Measurements from ENCODE around the gene NRXN3. TPM values are rescaled to one million over a fixed set of nuclear protein-coding genes. Genes with fewer than 3 reads are reported as not detected.

NRXN3 gene
- total RNA-seq, 5 donors from 2014 or later (not counting 1 experiment from before 2014, with no cell fraction given) = not detected

DNA sequence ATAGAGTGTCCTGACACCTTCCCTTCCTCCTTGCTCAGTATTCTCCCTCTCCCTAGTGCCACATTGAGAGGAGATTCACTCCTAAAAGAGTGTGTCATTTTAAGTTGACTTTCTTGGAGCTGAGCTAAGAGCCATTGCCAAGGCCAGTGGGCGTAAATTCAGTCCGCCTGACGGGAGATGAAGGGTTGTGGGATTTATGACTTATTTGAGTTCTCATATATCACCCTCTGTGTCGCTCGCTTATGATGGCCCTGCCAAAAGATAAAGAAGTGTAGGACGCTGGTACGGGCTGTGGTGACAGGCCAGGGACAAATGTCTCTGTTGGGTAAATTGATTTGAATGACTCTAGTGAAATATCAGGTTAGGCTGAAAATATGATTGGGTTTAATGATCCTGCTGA is 867.4 kb downstream of the NRXN3 start:
- 86% methylated on average over 4 of the region's 7 CpGs for WGBS (ENCODE audit: insufficient coverage)
- Mint-ChIP-seq H3K27ac (no peak overlapping the region), H3K27me3 (no peaks in the 10 kb centered on the region), H3K9me3 (peaks cover 0 to 11% (median 5%) of the 10 kb centered on the region in 3 donors), H3K4me3 (no peak overlapping the region), H3K4me1 (no peaks in the 10 kb centered on the region), H3K36me3 (no peaks in the 10 kb centered on the region)
- H3K27me3 ChIP-seq (replicated peaks in 1 of 2; ENCODE audit: control insufficient read depth in 2 of 2, extremely low read depth in 1 of 2, insufficient read depth in 2 of 2, low read length in 1 of 2) = no peaks in the 10 kb centered on the region
- H3K27ac ChIP-seq (ENCODE audit: low read length) = no peak overlapping the region
- POLR2A ChIA-PET = no interaction called here
- no peak overlapping the region for H3K4me3 ChIP-seq (ENCODE audit: control insufficient read depth in 1 of 2, extremely low read depth in 1 of 2, low read length in 1 of 2)
- no peaks in the 10 kb centered on the region for H3K36me3 ChIP-seq (ENCODE audit: control insufficient read depth in 2 of 2, extremely low read depth in 1 of 2, insufficient read depth in 1 of 2, low read length in 1 of 2)
- no peaks in the 10 kb centered on the region for H3K9me3 ChIP-seq
- no peaks in the 10 kb centered on the region for H3K4me1 ChIP-seq (ENCODE audit: control insufficient read depth in 1 of 2, extremely low read depth in 1 of 2, insufficient read depth in 2 of 2, low read length in 2 of 2)
- CTCF ChIA-PET = interaction anchor here in 1 of 2 donors (0.8 kb wide), 1 partner anchor 1660 kb away, joined by 3 read pairs; no protein-coding TSS in a partner anchor
- DNase-seq = no peak
- no peak for ATAC-seq (replicated peaks in 1 of 4)

DNA sequence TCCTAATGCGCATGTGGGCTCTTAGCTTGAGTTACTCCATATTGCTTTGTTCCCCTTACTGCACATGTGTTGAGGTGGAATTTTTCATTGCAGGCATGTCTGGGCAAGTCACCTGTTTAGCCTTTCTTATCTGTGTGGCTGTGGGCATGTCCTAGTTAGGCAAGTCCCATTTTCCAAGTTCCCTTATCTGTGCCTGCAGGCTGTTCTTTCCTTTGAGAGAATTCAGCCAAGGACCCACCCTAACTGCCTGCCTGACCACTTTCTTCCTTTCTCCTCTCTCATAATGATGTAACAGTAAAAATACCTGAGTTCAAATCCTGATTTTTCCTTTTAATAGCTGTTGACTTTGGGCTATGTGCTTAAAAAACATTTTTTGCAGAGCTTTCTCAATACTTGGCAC is 870.6 kb downstream of the NRXN3 start:
- Histone ChIP-seq H3K4me1 (ENCODE audit: control insufficient read depth in 1 of 2, extremely low read depth in 1 of 2, insufficient read depth in 2 of 2, low read length in 2 of 2) (no peaks in the 10 kb centered on the region), H3K27me3 (replicated peaks in 1 of 2; ENCODE audit: control insufficient read depth in 2 of 2, extremely low read depth in 1 of 2, insufficient read depth in 2 of 2, low read length in 1 of 2) (no peaks in the 10 kb centered on the region), H3K9me3 (no peaks in the 10 kb centered on the region), H3K36me3 (ENCODE audit: control insufficient read depth in 2 of 2, extremely low read depth in 1 of 2, insufficient read depth in 1 of 2, low read length in 1 of 2) (no peaks in the 10 kb centered on the region), H3K27ac (ENCODE audit: low read length) (no peak overlapping the region), H3K4me3 (ENCODE audit: control insufficient read depth in 1 of 2, extremely low read depth in 1 of 2, low read length in 1 of 2) (no peak overlapping the region)
- H3K36me3 Mint-ChIP-seq = no peaks in the 10 kb centered on the region
- peaks cover 0 to 11% (median 5%) of the 10 kb centered on the region in 3 donors for H3K9me3 Mint-ChIP-seq
- WGBS (ENCODE audit: insufficient coverage) = no CpG with 5 or more reads among the region's 1 CpG
- no peak for DNase-seq
- H3K4me3 Mint-ChIP-seq = no peak overlapping the region
- H3K4me1 Mint-ChIP-seq = no peaks in the 10 kb centered on the region
- H3K27ac Mint-ChIP-seq = no peak overlapping the region
- ATAC-seq (replicated peaks in 1 of 4) = no peak
- POLR2A ChIA-PET = no interaction called here
- no peaks in the 10 kb centered on the region for H3K27me3 Mint-ChIP-seq
- CTCF ChIA-PET = no interaction called here

- Histone ChIP-seq H3K27me3 (replicated peaks in 1 of 2; ENCODE audit: control insufficient read depth in 2 of 2, extremely low read depth in 1 of 2, insufficient read depth in 2 of 2, low read length in 1 of 2) (no peaks in the 10 kb centered on the region), H3K27ac (ENCODE audit: low read length) (no peak overlapping the region), H3K4me1 (ENCODE audit: control insufficient read depth in 1 of 2, extremely low read depth in 1 of 2, insufficient read depth in 2 of 2, low read length in 2 of 2) (no peaks in the 10 kb centered on the region), H3K4me3 (ENCODE audit: control insufficient read depth in 1 of 2, extremely low read depth in 1 of 2, low read length in 1 of 2) (no peak overlapping the region), H3K9me3 (no peaks in the 10 kb centered on the region), H3K36me3 (ENCODE audit: control insufficient read depth in 2 of 2, extremely low read depth in 1 of 2, insufficient read depth in 1 of 2, low read length in 1 of 2) (no peaks in the 10 kb centered on the region)
- ATAC-seq (replicated peaks in 1 of 4) = no peak
- Mint-ChIP-seq H3K4me3 (no peak overlapping the region), H3K36me3 (no peaks in the 10 kb centered on the region), H3K9me3 (peaks cover 0 to 8% (median 5%) of the 10 kb centered on the region in 3 donors), H3K27ac (no peak overlapping the region), H3K4me1 (no peaks in the 10 kb centered on the region), H3K27me3 (no peaks in the 10 kb centered on the region)
- CTCF ChIA-PET = no interaction called here
- no peak for DNase-seq
- WGBS (ENCODE audit: insufficient coverage) = 92% methylated on average over 6 of the region's 7 CpGs
- POLR2A ChIA-PET = no interaction called here
These were observed 873.2 kb downstream of the NRXN3 start for GRCh38 chr14:79043194-79043889.

GRCh38 chr14:79044894-79045624 is 874.9 kb downstream of the NRXN3 start:
- Histone ChIP-seq H3K36me3 (ENCODE audit: control insufficient read depth in 2 of 2, extremely low read depth in 1 of 2, insufficient read depth in 1 of 2, low read length in 1 of 2) (no peaks in the 10 kb centered on the region), H3K9me3 (no peaks in the 10 kb centered on the region), H3K4me1 (ENCODE audit: control insufficient read depth in 1 of 2, extremely low read depth in 1 of 2, insufficient read depth in 2 of 2, low read length in 2 of 2) (no peaks in the 10 kb centered on the region), H3K4me3 (ENCODE audit: control insufficient read depth in 1 of 2, extremely low read depth in 1 of 2, low read length in 1 of 2) (no peak overlapping the region), H3K27me3 (replicated peaks in 1 of 2; ENCODE audit: control insufficient read depth in 2 of 2, extremely low read depth in 1 of 2, insufficient read depth in 2 of 2, low read length in 1 of 2) (no peaks in the 10 kb centered on the region), H3K27ac (ENCODE audit: low read length) (no peak overlapping the region)
- ChIA-PET CTCF (no interaction called here), POLR2A (no interaction called here)
- no peaks in the 10 kb centered on the region for H3K27me3 Mint-ChIP-seq
- peaks cover 3 to 5% (median 5%) of the 10 kb centered on the region in 3 donors for H3K9me3 Mint-ChIP-seq
- no peak for DNase-seq
- no peak overlapping the region for H3K4me3 Mint-ChIP-seq
- whole genome bisulfite sequencing (ENCODE audit: insufficient coverage) = 51% methylated on average over 5 of the region's 8 CpGs
- no peak overlapping the region for H3K27ac Mint-ChIP-seq
- no peak for ATAC-seq (replicated peaks in 1 of 4)
- H3K4me1 Mint-ChIP-seq = no peaks in the 10 kb centered on the region
- H3K36me3 Mint-ChIP-seq = no peaks in the 10 kb centered on the region

DNA sequence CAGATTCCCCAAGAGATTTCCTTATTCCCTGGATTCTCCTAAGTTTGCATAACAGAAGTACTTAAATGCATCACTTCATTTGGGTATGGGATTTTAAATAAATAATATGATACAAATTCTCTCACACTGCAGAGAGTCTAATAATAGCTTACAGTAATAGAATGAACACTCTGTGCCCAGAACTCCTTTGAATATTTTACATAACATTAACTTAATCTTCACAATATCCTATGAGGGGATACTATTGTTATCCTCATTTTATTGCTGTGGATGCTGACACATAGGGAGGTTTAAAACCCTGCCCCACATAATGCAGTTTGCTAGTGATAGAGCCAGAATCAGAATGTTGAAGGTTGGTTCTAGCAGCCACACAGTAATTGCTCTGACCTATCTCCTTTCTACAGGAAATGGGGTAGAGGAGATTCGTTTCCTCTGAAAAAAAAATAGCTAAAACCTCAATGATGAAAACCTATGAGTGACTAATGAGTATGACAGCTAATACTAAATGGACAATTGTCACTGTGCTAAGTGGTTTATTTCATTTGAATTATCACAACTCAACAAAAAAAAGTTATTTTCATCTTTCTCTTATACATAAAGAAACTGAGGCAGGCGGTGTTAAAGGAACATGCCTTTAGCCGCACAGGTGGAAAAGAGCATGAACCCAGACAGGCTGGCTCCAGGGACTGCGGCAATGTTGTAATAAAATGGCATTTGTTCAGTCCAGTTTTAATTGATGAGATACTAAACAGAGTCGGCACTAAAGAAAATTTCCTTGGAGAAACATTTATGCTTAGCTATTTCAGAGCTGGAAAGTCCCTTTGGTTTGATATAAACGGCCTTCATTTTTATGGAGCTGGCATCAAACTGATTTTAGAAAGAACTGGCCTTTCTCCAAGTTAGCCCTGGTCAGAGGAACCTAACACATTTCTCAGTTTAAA is 880.9 kb downstream of the NRXN3 start:
- Histone ChIP-seq H3K27ac (ENCODE audit: low read length) (no peak overlapping the region), H3K27me3 (replicated peaks in 1 of 2; ENCODE audit: control insufficient read depth in 2 of 2, extremely low read depth in 1 of 2, insufficient read depth in 2 of 2, low read length in 1 of 2) (no peaks in the 10 kb centered on the region), H3K9me3 (no peaks in the 10 kb centered on the region), H3K36me3 (ENCODE audit: control insufficient read depth in 2 of 2, extremely low read depth in 1 of 2, insufficient read depth in 1 of 2, low read length in 1 of 2) (no peaks in the 10 kb centered on the region), H3K4me1 (ENCODE audit: control insufficient read depth in 1 of 2, extremely low read depth in 1 of 2, insufficient read depth in 2 of 2, low read length in 2 of 2) (no peaks in the 10 kb centered on the region), H3K4me3 (ENCODE audit: control insufficient read depth in 1 of 2, extremely low read depth in 1 of 2, low read length in 1 of 2) (no peak overlapping the region)
- 83% methylated on average over 4 of the region's 6 CpGs for WGBS (ENCODE audit: insufficient coverage)
- no peaks in the 10 kb centered on the region for H3K4me1 Mint-ChIP-seq
- POLR2A ChIA-PET = no interaction called here
- CTCF ChIA-PET = no interaction called here
- no peak overlapping the region for H3K27ac Mint-ChIP-seq
- H3K27me3 Mint-ChIP-seq = no peaks in the 10 kb centered on the region
- no peaks in the 10 kb centered on the region for H3K36me3 Mint-ChIP-seq
- H3K9me3 Mint-ChIP-seq = peaks cover 0 to 5% (median 3%) of the 10 kb centered on the region in 3 donors
- ATAC-seq (replicated peaks in 1 of 4) = no peak
- H3K4me3 Mint-ChIP-seq = no peak overlapping the region
- DNase-seq = no peak

DNA sequence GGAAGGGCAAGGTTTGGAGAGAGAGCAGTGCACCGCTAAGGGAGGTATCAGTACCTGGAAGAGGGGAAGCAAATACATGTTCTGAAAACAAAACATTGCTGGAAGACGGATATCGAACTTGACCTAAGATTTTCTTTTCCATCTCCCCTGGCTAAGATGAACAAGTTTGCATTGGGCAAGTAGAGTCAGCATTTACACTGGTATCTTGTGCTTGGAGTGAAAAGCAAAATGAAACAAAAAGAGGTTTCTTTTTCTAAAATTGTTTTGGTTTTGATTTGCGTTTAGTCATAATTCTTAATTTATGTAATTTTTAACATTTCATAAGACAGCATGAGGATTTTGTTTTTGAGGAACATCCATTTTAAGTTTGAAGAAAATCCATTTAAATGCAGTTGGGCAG is 881.6 kb downstream of the NRXN3 start:
- ChIA-PET POLR2A (no interaction called here), CTCF (no interaction called here)
- no peak for ATAC-seq (replicated peaks in 1 of 4)
- Mint-ChIP-seq H3K36me3 (no peaks in the 10 kb centered on the region), H3K9me3 (peaks cover 0 to 5% (median 3%) of the 10 kb centered on the region in 3 donors), H3K27ac (no peak overlapping the region), H3K4me1 (no peaks in the 10 kb centered on the region), H3K27me3 (no peaks in the 10 kb centered on the region), H3K4me3 (no peak overlapping the region)
- Histone ChIP-seq H3K27ac (ENCODE audit: low read length) (no peak overlapping the region), H3K4me3 (ENCODE audit: control insufficient read depth in 1 of 2, extremely low read depth in 1 of 2, low read length in 1 of 2) (no peak overlapping the region), H3K9me3 (no peaks in the 10 kb centered on the region), H3K27me3 (replicated peaks in 1 of 2; ENCODE audit: control insufficient read depth in 2 of 2, extremely low read depth in 1 of 2, insufficient read depth in 2 of 2, low read length in 1 of 2) (no peaks in the 10 kb centered on the region), H3K36me3 (ENCODE audit: control insufficient read depth in 2 of 2, extremely low read depth in 1 of 2, insufficient read depth in 1 of 2, low read length in 1 of 2) (no peaks in the 10 kb centered on the region), H3K4me1 (ENCODE audit: control insufficient read depth in 1 of 2, extremely low read depth in 1 of 2, insufficient read depth in 2 of 2, low read length in 2 of 2) (no peaks in the 10 kb centered on the region)
- DNase-seq = no peak
- WGBS (ENCODE audit: insufficient coverage) = 80% methylated on average over 3 of the region's 4 CpGs
